DOHH2 (cell line): ENCODE data around the gene CEBPE.

ENCODE experiments used
- CTCF ChIP-seq: fragments of 200-600 bp; sonication (generic); IDR thresholded peaks from one replicate; pipeline ENCODE4 v1.5.1; 2014; ENCODE audit warnings: antibody characterized with exemption, mild to moderate bottlenecking, low read depth, low read length; ENCODE audit not compliant: poor library complexity, severe bottlenecking
- EZH2phosphoT487 ChIP-seq: fragments of 200-600 bp; sonication (generic); IDR thresholded peaks from 2 replicates; pipeline ENCODE4 v1.6.1; 2017; ENCODE audit warnings: borderline replicate concordance, mild to moderate bottlenecking, antibody characterized with exemption, low read length, moderate library complexity, mixed read lengths

- no peak for TF ChIP-seq EZH2phosphoT487
- TF ChIP-seq CTCF, result no peak
Observed at GRCh38 chr14:23117371-23118020, 1.6 kb downstream of the CEBPE start.
